Right lobe of liver (tissue), 4 donors: ENCODE measurements around the gene TNS3.

Source experiments
- POLR2A ChIP-seq: fragments of 450-650 bp; IDR thresholded peaks from one replicate; pipeline ENCODE4 v1.6.1; 2017; ENCODE audit warnings: antibody characterized with exemption, mild to moderate bottlenecking
- TF ChIP-seq, protein P1 (sequence below), 4 donors: fragments of 200-600 bp in 3 of 4; fragments of 450-650 bp in 1 of 4; IDR thresholded peaks; one replicate each; pipeline versions ENCODE4 v1.5.1 to v1.8.0; 2016 to 2022; ENCODE audit warnings: antibody characterized with exemption in 4 of 4, mild to moderate bottlenecking in 2 of 4
- donor health status: DM: no; HTN: no; CAD: no.
- donor health status: DM: no; HTN: no; CAD: no.
- donor health status: DM: no; HTN: yes; CAD: no.

DNA sequence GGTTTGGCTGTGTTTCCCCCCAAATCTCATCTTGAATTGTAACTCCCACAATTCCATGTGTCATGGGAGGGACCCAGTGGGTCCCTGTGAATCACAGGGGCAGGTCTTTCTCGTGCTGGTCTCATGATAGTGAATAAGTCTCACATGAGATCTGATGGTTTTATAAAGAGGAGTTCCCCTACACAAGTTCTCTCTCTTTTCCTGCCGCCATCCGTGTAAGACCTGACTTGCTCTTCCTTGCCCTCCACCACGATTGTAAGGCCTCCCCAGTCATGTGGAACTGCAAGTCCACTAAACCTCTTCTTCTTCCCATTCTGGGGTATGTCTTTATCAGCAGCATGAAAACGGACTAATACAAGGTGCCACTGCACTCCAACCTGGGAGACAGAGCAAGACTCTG lies 329.2 kb downstream of the TNS3 start:
- TF ChIP-seq POLR2A, result no peak
- TF ChIP-seq, protein P1, sequence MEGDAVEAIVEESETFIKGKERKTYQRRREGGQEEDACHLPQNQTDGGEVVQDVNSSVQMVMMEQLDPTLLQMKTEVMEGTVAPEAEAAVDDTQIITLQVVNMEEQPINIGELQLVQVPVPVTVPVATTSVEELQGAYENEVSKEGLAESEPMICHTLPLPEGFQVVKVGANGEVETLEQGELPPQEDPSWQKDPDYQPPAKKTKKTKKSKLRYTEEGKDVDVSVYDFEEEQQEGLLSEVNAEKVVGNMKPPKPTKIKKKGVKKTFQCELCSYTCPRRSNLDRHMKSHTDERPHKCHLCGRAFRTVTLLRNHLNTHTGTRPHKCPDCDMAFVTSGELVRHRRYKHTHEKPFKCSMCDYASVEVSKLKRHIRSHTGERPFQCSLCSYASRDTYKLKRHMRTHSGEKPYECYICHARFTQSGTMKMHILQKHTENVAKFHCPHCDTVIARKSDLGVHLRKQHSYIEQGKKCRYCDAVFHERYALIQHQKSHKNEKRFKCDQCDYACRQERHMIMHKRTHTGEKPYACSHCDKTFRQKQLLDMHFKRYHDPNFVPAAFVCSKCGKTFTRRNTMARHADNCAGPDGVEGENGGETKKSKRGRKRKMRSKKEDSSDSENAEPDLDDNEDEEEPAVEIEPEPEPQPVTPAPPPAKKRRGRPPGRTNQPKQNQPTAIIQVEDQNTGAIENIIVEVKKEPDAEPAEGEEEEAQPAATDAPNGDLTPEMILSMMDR (IDR thresholded peaks at IDR 0.05), result no peak
